ENCODE data around the gene ZSWIM6. TPM values are rescaled to one million over a fixed set of nuclear protein-coding genes. Genes with fewer than 3 reads are reported as not detected.

Gene ZSWIM6
- total and polyA plus RNA-seq, 2 of the 4 experiments (the other 2 are of a cell fraction) = 10.8 to 14.1 TPM

GRCh38 chr5:61498121-61498520, 166.1 kb downstream of the ZSWIM6 start:
- in situ Hi-C loops (cut with MboI; ENCODE audit: low sequenced_read_pairs) (no loop called here), dilution Hi-C loops (cut with HindIII; ENCODE audit: low sequenced_read_pairs, unreplicated experiment) (no loop called here), intact Hi-C loops (cut with micrococcal nuclease) (loop anchor here (5.0 kb wide), 1 partner anchor 41 kb away; no protein-coding TSS in a partner anchor)
- H3K56ac ChIP-seq (ENCODE audit: extremely low read depth, insufficient read depth, low read length) = no peak overlapping the region
- H3K79me1 ChIP-seq (ENCODE audit: low read depth in 1 of 2, low read length in 2 of 2) = peaks cover 41 to 68% of the 10 kb centered on the region in 2 experiments
- no peak overlapping the region for H2AK9ac ChIP-seq (replicated peaks; ENCODE audit: low read depth, low read length, poor library complexity)
- no peak overlapping the region for H2BK120ac ChIP-seq (ENCODE audit: low read depth, low read length)
- H2AFZ ChIP-seq (replicated peaks; ENCODE audit: low read length, poor library complexity) = no peak overlapping the region
- no CpG with 5 or more reads among the region's 5 CpGs for WGBS, 2 experiments (ENCODE audit: extremely low coverage in 2 of 2, insufficient read length in 1 of 2)
- no peak overlapping the region for H2AK5ac ChIP-seq (ENCODE audit: low read depth, low read length)
- H3K14ac ChIP-seq (replicated peaks; ENCODE audit: low read depth, low read length) = no peak overlapping the region
- no peak overlapping the region for H3K23ac ChIP-seq (ENCODE audit: low read depth, low read length)
- H3K27me3 ChIP-seq (ENCODE audit: control insufficient read depth, insufficient read depth, low read length) = no peaks in the 10 kb centered on the region
- H4K20me1 ChIP-seq (ENCODE audit: insufficient read depth, low read length) = peaks cover 25% of the 10 kb centered on the region
- H3K36me3 ChIP-seq (ENCODE audit: control insufficient read depth, insufficient read depth, low read length) = peaks cover 14% of the 10 kb centered on the region
- TF ChIP-seq RCOR1 (IDR thresholded peaks at IDR 0.05; ENCODE audit: insufficient replicate concordance, low read length) (no peak), MXI1 (IDR thresholded peaks at IDR 0.05; ENCODE audit: borderline replicate concordance, low read depth, low read length) (no peak), BHLHE40 (IDR thresholded peaks at IDR 0.05; ENCODE audit: low read depth, low read length) (no peak), CHD1 (IDR thresholded peaks at IDR 0.05; ENCODE audit: low read depth, low read length) (no peak), FOS (IDR thresholded peaks at IDR 0.05; ENCODE audit: low read depth, low read length) (no peak), MAZ (IDR thresholded peaks at IDR 0.05; ENCODE audit: borderline replicate concordance, low read depth, low read length) (no peak), CEBPB (IDR thresholded peaks at IDR 0.05; ENCODE audit: low read depth, low read length) (no peak), NFE2L2 (IDR thresholded peaks at IDR 0.05; ENCODE audit: low read depth, low read length) (no peak), RAD21 (IDR thresholded peaks at IDR 0.05; ENCODE audit: low read length) (no peak), SMC3 (IDR thresholded peaks at IDR 0.05; ENCODE audit: low read depth, low read length) (no peak), ELK1 (IDR thresholded peaks at IDR 0.05; ENCODE audit: borderline replicate concordance, low read depth, low read length) (no peak), USF2 (IDR thresholded peaks at IDR 0.05; ENCODE audit: low read depth, low read length) (no peak), MAFK (IDR thresholded peaks at IDR 0.05; ENCODE audit: low read depth, low read length) (no peak), RFX5 (IDR thresholded peaks at IDR 0.05; ENCODE audit: low read depth, low read length) (no peak)
- TF ChIP-seq, protein P1, sequence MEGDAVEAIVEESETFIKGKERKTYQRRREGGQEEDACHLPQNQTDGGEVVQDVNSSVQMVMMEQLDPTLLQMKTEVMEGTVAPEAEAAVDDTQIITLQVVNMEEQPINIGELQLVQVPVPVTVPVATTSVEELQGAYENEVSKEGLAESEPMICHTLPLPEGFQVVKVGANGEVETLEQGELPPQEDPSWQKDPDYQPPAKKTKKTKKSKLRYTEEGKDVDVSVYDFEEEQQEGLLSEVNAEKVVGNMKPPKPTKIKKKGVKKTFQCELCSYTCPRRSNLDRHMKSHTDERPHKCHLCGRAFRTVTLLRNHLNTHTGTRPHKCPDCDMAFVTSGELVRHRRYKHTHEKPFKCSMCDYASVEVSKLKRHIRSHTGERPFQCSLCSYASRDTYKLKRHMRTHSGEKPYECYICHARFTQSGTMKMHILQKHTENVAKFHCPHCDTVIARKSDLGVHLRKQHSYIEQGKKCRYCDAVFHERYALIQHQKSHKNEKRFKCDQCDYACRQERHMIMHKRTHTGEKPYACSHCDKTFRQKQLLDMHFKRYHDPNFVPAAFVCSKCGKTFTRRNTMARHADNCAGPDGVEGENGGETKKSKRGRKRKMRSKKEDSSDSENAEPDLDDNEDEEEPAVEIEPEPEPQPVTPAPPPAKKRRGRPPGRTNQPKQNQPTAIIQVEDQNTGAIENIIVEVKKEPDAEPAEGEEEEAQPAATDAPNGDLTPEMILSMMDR (conservative IDR thresholded peaks at IDR 0.05; ENCODE audit: low read depth, low read length) = no peak
- no peak overlapping the region for H3K4me2 ChIP-seq (ENCODE audit: low read depth, low read length)
- DNase-seq (no peak), ATAC-seq (ENCODE audit: low read depth) (no peak)
- H2BK5ac ChIP-seq (ENCODE audit: low read depth, low read length, poor library complexity, severe bottlenecking) = no peak overlapping the region
- H2BK20ac ChIP-seq (ENCODE audit: low read depth, low read length) = no peak overlapping the region
- ChIA-PET POLR2A (ENCODE audit: unreplicated experiment) (no interaction called here), CTCF (no interaction called here)
- H3K4ac ChIP-seq (ENCODE audit: low read depth, low read length) = no peak overlapping the region
- no peak overlapping the region for H3K9ac ChIP-seq (ENCODE audit: low read depth, low read length)
- H2BK15ac ChIP-seq (ENCODE audit: low read depth, low read length) = no peak overlapping the region
- BruUV-seq (replicated peaks) = no TSS peak
- H3K18ac ChIP-seq (ENCODE audit: low read depth, low read length) = no peak overlapping the region
- H3K4me3 ChIP-seq (ENCODE audit: insufficient read depth, low read depth, low read length) = no peak overlapping the region
- no peak overlapping the region for H4K5ac ChIP-seq (ENCODE audit: low read depth, low read length)
- peaks cover 14% of the 10 kb centered on the region; the same call in 1 of the 2 replicates for H3K9me1 ChIP-seq (ENCODE audit: insufficient read depth, low read length)
- H3K4me1 ChIP-seq (ENCODE audit: control insufficient read depth, insufficient read depth, low read length) = peaks cover 5% of the 10 kb centered on the region
- no peak overlapping the region for H4K91ac ChIP-seq (ENCODE audit: insufficient read depth, low read depth, low read length)
- H4K8ac ChIP-seq (ENCODE audit: low read depth in 2 of 2, low read length in 2 of 2) = no peak overlapping the region
- H3K27ac ChIP-seq (ENCODE audit: insufficient read depth, low read length) = no peak overlapping the region
- H3K9me3 ChIP-seq (ENCODE audit: control insufficient read depth, insufficient read depth, low read length) = no peaks in the 10 kb centered on the region
